Activated CD4-positive, alpha-beta T cell treated with anti-CD3 and anti-CD28 coated beads, Interleukin-2, amount 50 U/mL, for 24 hours (primary cell): ENCODE data around the gene TMTC1.
"Not testable (repeated sequence)": the region's sequence is repeated elsewhere in the genome, so short reads cannot be mapped to it uniquely, and the experiment has no call there.

Experiments used
- DNase-seq, 2 donors: peaks; one replicate each; pipeline ENCODE4 v3.0.0-alpha.2; 2020; ENCODE audit warnings: low read depth in 1 of 2, low spot score in 1 of 2

TMTC1 gene

GRCh38 chr12:29673346-29673745 lies 110.4 kb downstream of the TMTC1 start:
- no peak for DNase-seq

DNA sequence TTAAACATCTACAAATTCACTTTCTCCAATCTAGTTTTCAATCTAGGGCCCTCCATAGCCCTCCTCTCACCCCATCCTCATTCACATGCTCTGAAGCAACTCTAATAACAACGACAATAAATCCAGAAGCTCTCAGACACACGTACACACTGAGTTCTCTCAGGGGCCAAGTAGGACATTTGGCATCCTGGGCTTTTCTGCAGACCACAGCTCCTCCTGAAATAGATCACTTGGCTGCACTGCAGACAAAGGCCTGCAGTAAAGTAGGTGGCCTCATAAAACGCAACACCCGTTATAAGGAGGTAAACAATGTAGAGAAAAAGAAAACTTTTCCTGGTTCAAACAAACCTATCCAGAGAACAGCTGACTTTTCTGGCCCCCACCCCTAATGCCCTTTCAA lies 111.2 kb downstream of the TMTC1 start:
- no peak for DNase-seq

- no peak for DNase-seq
Measured at GRCh38 chr12:29671742-29672141, 112.0 kb downstream of the TMTC1 start.

- no peak for DNase-seq
Measured at GRCh38 chr12:29667011-29667410, 116.7 kb downstream of the TMTC1 start.

- no peak for DNase-seq
Measured at GRCh38 chr12:29665107-29665506, 118.6 kb downstream of the TMTC1 start.

GRCh38 chr12:29662734-29663323 lies 120.9 kb downstream of the TMTC1 start:
- DNase-seq: no peak

DNA sequence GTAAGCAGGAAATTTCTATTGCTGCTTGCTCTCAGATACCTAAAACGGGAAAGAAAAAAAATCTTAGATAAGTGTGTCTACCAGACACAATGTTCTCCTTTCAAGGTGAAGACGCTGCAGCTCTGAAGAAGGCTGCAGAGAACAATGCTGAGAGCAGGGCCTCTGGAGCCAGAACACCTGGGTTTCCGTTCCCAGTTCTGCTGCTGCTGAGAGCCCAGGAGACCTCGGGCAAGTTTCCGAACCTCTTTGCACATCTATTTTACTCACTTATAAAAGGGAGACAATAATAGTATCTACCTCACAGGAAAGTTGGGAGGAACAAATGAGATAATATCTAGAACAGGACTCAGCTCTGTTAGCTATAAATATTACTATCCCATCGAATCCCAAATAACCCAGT lies 122.9 kb downstream of the TMTC1 start:
- DNase-seq: no peak

- DNase-seq: no peak
Measured at GRCh38 chr12:29656762-29657538, 126.8 kb downstream of the TMTC1 start.

GRCh38 chr12:29655861-29656260 lies 127.9 kb downstream of the TMTC1 start:
- DNase-seq: no peak

GRCh38 chr12:29653286-29653685 lies 130.5 kb downstream of the TMTC1 start:
- DNase-seq: no peak

DNA sequence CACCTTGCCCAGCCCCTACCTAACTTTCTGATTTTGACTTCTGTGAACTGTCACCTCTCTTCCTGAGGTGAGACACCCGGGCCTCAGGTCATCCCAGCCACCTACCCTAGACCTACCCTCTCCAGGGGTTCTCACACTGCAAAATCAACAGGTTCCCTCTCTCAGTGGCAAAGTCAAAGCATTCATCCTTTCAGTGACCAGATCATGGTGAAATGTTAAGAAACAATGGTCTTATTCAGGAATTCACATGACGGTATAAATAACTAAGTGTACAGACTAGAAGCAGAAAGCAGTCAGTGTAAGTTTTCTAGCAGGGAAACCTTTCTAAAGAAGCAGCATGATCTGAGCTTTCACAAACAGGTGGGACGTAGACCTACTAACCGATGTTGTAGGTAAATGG lies 133.4 kb downstream of the TMTC1 start:
- no peak for DNase-seq

DNA sequence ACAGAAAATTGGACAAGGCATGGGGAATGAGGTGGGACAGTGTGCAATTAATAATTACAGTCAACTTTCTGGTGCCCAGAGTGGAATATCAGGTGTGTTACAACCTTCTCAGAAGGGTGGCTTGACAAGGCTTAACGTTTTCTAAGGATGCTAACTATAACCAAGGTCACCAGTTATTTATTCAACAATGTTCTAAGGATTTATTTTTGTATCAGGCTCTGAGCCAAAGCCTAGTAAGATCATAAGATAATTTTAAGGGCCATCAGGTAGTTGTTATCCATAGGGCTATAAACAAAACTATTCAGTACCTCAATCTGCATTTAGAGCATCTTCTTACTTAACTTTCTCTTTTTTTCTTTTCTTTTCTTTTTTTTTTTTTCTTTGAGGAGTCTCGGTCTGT lies 134.0 kb downstream of the TMTC1 start:
- DNase-seq: no peak

DNA sequence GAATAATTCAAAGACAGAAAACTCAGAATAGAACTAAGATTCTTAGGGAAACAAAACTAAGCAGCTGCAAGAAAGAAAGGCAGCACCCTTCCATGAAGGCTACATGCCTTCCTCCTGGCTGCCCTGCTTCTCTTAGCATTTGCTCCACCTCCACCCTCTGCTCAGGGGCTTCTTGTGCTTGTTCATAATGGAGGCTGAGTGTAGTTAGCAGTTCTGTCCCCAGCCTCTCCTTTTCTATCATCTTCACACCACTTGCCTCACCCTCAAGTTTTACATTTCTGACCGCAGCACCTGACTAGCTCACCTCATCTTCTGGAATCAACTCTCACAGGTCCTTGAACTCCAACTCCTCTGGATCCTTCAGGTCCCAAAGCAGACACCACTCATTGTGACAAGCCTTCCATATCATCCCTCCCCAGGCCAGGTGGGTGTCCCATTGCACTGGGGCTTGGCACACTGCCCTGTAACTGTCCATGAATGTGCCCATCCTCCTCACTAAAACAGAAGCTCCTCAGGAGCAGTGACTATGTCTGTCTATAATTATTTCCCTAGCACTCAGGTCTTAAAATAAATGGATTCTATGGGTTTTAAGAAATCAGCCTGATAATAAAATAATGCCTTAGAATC lies 139.1 kb downstream of the TMTC1 start:
- DNase-seq: no peak

DNA sequence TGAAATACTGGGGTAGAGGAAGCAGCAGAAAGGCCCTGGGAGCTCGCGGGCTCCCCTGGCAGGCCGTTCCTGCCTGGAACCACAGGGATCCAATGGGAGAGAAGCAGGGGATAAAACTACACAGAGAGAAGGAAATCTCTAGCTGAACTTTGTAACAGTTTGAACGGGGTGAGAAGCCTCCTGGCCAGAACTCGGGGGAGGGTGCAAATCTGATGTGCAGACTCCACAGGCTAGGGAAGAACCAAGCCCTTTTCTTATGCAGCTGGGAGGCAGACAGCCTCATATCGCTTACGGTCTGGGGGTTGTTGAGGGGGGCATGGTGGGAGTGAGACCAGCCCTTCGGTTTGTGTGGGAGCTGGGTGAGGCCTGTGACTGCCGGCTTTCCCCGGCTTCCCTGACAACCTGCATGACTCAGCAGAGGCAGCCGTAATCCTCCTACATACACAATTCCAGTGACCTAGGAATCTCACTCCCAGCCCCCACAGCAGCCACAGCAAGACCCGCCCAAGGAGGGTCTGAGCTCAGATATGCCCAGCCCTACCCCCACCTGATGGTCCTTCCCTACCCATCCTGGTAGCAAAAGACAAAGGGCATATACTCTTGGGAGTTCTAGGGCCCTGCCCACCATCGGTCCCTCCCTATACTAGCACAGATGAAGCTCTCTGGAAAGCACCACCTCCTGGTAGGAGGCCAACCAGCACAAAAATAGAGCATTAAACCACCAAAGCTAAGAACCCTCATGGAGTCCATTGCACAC lies 143.0 kb downstream of the TMTC1 start:
- no peak for DNase-seq

DNA sequence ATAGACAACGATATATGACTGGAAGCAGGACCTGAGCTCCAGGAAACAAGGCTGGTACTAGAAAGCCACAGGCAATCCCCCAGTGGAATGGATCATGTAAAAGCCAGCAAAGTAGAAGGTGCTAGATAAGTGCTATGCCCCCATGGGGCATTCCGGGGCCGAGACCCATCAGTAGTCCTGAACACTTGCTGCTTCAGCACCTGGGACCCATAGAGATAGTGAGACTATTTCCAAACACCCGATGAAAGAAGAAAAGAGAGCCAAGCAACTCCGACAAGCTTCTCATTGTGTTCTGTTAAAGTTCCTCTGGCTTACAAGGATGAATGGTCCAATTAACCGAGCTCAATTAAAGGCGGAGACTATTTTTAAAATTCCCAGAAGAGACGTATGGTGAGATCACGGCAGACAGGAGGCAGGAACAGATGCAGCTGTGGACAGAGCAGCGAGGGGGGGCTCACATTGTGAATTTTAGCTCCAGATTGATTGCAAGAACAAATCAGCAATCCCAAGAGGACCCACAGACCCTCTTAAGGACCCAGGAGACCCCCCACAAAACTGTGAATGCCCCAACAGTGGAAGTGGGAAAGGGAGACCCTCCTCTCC lies 143.7 kb downstream of the TMTC1 start:
- DNase-seq: no peak

DNA sequence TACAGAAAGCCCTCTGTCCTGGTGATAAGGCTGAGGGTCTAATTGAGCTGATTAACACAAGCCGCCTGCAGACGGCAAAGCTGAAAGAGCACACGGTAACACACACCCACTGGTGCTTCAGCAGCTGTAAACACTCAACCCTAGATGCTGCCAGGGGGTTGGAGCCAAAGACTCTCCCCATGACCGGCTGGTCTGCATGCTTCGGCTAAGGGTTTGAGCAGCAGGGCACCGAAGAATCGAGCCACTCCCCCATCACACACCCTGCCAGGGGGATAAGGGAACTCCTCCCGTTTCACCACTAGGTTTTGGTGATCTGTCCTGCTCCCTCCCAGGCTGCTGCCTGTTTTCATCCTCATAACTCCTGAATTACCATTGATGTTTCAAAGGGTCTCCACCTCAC lies 145.2 kb downstream of the TMTC1 start:
- no peak for DNase-seq

GRCh38 chr12:29634057-29634456 lies 149.7 kb downstream of the TMTC1 start:
- no peak for DNase-seq

DNA sequence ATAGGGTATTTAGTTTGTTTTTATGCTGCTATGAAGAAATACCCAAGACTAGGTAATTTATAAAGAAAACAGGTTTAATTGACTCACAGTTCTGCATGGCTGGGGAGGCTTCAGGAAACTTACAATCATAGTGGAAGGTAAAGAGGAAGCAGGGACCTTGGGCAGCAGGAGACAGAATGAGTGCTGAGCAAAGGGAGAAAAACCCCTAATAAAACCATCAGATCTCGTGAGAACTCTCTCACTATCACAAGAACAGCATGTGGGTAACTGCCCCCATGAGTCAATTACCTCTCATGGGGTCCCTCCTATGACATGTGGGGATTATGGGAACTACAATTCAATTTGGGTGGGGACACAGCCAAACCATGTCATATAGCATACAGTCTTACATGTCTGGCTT lies 153.6 kb downstream of the TMTC1 start:
- DNase-seq: not testable (repeated sequence)

- no peak for DNase-seq
Measured at GRCh38 chr12:29627221-29627620, 156.5 kb downstream of the TMTC1 start.

DNA sequence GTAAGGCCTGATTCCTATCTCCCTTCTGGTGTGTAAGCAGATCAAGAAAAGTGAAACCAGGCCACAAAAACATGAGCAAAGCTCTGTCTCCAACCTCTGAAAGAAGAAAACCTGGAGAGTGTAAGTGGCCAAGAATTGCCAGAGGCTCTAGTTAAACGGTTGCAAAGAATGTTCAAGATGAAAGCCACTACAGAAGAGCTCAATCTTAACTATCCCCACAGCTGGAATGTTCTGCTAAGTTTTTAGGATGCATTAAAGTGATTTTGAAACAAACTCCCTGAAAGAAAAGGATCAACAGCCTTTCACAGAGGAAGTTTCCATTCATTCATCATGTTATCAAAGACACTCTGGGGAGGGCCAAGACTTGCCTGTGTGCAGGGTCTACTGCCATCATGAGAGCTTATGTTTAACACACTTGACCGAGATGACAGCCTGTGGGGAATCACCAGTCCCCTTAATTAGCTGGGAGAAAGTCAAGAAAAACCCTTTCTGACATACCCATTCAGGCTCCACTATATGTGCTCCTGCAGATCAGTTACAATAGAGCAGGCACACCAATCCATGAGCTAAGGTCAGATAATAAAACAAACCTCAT lies 158.3 kb downstream of the TMTC1 start:
- DNase-seq: no peak

- DNase-seq: no peak
Measured at GRCh38 chr12:29622251-29622650, 161.5 kb downstream of the TMTC1 start.
